Neural cell (in vitro differentiated cells): ENCODE measurements around the gene CACNA2D2. TPM values are rescaled to one million over a fixed set of nuclear protein-coding genes. Genes with fewer than 3 reads are reported as not detected.

ENCODE experiments used
- H2AFZ ChIP-seq: fragments of 200-600, 300-800 bp; sonication (generic), shearing (Covaris generic); 2 replicates; pipeline ENCODE4 v1.6.0; 2014; ENCODE audit warnings: low read depth, mild to moderate bottlenecking, antibody characterized with exemption, low read length, moderate library complexity
- H3F3A ChIP-seq: fragments of 200-600 bp; shearing (Covaris generic); 2 replicates; pipeline ENCODE4 v1.6.1; 2016; ENCODE audit warnings: mild to moderate bottlenecking, moderate library complexity, mixed read lengths, antibody characterized with exemption, low read length; ENCODE audit not compliant: insufficient read depth, poor library complexity, severe bottlenecking
- H3K27ac ChIP-seq: fragments of 200-600, 300-800 bp; sonication (generic), shearing (Covaris generic); 2 replicates; pipeline ENCODE4 v1.5.1; 2014; ENCODE audit warnings: mild to moderate bottlenecking, low read length, moderate library complexity
- H3K27me3 ChIP-seq: fragments of 300-800, 200-600 bp; sonication (generic), shearing (Covaris generic); 2 replicates; pipeline ENCODE4 v1.6.0; 2014; ENCODE audit warnings: mild to moderate bottlenecking, low read depth, low read length, moderate library complexity; ENCODE audit not compliant: insufficient read depth
- H3K36me3 ChIP-seq: fragments of 300-800, 200-600 bp; sonication (generic), shearing (Covaris generic); 2 replicates; pipeline ENCODE4 v1.5.1; 2014; ENCODE audit warnings: mild to moderate bottlenecking, antibody characterized with exemption, low read length, moderate library complexity; ENCODE audit not compliant: insufficient read depth
- H3K4me2 ChIP-seq: fragments of 300-800, 200-600 bp; sonication (generic), shearing (Covaris generic); 2 replicates; pipeline ENCODE4 v1.6.0; 2014; ENCODE audit warnings: mild to moderate bottlenecking, low read length
- H3K4me3 ChIP-seq: fragments of 300-800, 200-600 bp; sonication (generic), shearing (Covaris generic); 2 replicates; pipeline ENCODE4 v1.5.1; 2014; ENCODE audit warnings: mild to moderate bottlenecking, low read length, moderate library complexity
- H3K79me2 ChIP-seq: fragments of 200-600 bp; shearing (Covaris generic); replicated peaks from 2 replicates; pipeline ENCODE4 v1.6.0; 2014; ENCODE audit warnings: mild to moderate bottlenecking, low read length, moderate library complexity; ENCODE audit not compliant: insufficient read depth
- H3K9ac ChIP-seq: fragments of 300-800, 200-600 bp; sonication (generic), shearing (Covaris generic); 2 replicates; pipeline ENCODE4 v1.6.1; 2016; ENCODE audit warnings: mild to moderate bottlenecking, low read length, mixed read lengths
- H3K9me2 ChIP-seq: fragments of 200-600 bp; shearing (Covaris generic); 2 replicates; pipeline ENCODE4 v1.6.1; 2016; ENCODE audit warnings: mild to moderate bottlenecking, low read length, mixed read lengths; ENCODE audit not compliant: insufficient read depth
- H3K9me3 ChIP-seq: fragments of 200-600, 300-800 bp; sonication (generic), shearing (Covaris generic); 2 replicates; pipeline ENCODE4 v1.6.1; 2016; ENCODE audit warnings: mild to moderate bottlenecking, mixed run types, low read length, moderate library complexity, mixed read lengths
- H4K20me1 ChIP-seq: fragments of 200-600 bp; shearing (Covaris generic); 2 replicates; pipeline ENCODE4 v1.6.1; 2016; ENCODE audit warnings: mild to moderate bottlenecking, mixed run types; ENCODE audit not compliant: insufficient read depth
- CTCF ChIP-seq: fragments of 450-650 bp; IDR thresholded peaks from 2 replicates; pipeline ENCODE4 v1.5.1; 2014; ENCODE audit warnings: antibody characterized with exemption, mild to moderate bottlenecking, moderate library complexity; ENCODE audit not compliant: poor library complexity, severe bottlenecking
- EP300 ChIP-seq: fragments of 450-650 bp; conservative IDR thresholded peaks from 2 replicates; pipeline ENCODE4 v1.6.1; 2014; ENCODE audit warnings: antibody characterized with exemption, mild to moderate bottlenecking, moderate library complexity; ENCODE audit not compliant: poor library complexity, severe bottlenecking
- EZH2 ChIP-seq: fragments of 200-600, 300-800 bp; shearing (Covaris generic), sonication (generic); IDR thresholded peaks from 2 replicates; pipeline ENCODE4 v1.6.1; 2014; ENCODE audit warnings: antibody characterized with exemption, low read length, borderline replicate concordance, mild to moderate bottlenecking; ENCODE audit not compliant: insufficient read depth, poor library complexity, severe bottlenecking
- MXI1 ChIP-seq: fragments of 450-650 bp; conservative IDR thresholded peaks from 2 replicates; pipeline ENCODE4 v1.6.1; 2014; ENCODE audit warnings: antibody characterized with exemption, mild to moderate bottlenecking; ENCODE audit not compliant: poor library complexity, severe bottlenecking
- POLR2AphosphoS5 ChIP-seq: IDR thresholded peaks from 2 replicates; pipeline ENCODE4 v1.6.1; 2012
- RAD21 ChIP-seq: fragments of 450-650 bp; conservative IDR thresholded peaks from 2 replicates; pipeline ENCODE4 v1.6.1; 2014; ENCODE audit warnings: antibody characterized with exemption, mild to moderate bottlenecking, moderate library complexity
- REST ChIP-seq: IDR thresholded peaks from 2 replicates; pipeline ENCODE4 v1.6.1; 2012; ENCODE audit warnings: borderline replicate concordance
- SMC3 ChIP-seq: fragments of 450-650 bp; conservative IDR thresholded peaks from 2 replicates; pipeline ENCODE4 v1.6.1; 2014; ENCODE audit warnings: antibody characterized with exemption, mild to moderate bottlenecking, moderate library complexity; ENCODE audit not compliant: poor library complexity
- TAF1 ChIP-seq: IDR thresholded peaks from 2 replicates; pipeline ENCODE4 v1.6.1; 2012; ENCODE audit warnings: low read depth
- polyA plus RNA-seq: library from polyadenylated mRNA; depleted of rRNA; stranded (reverse); fragments of >200 nt; gene quantifications from 2 replicates; pipeline ENCODE4 v1.2.3, GENCODE V29; 2014

Gene CACNA2D2
- polyA plus RNA-seq, 1 donor from 2014 or later: 7.8 TPM

DNA sequence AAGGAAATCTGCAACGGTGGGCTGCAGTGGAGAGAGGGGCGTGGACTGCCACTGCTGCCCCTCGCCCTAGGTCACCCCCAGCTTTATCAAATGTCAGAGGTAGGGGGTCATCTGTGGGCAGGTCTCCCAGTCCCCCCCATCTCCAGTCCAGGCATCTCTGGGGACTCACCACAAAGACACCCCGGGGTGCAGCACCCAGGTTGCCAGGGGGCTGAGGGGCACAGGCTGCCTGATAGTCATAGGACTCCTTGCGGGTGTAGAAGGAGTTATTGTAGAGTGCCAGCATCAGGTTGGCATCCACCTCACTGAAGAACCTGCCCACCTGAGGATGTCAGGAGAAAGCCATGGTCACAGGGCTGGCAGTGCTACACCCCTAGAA lies 137.6 kb downstream of the CACNA2D2 start:
- Histone ChIP-seq H3K79me2 (no peaks in the 10 kb centered on the region), H3K27me3 (no peaks in the 10 kb centered on the region), H2AFZ (no peak overlapping the region), H3K4me2 (no peak overlapping the region), H3K27ac (no peak overlapping the region), H3K9me2 (no peaks in the 10 kb centered on the region), H3F3A (no peaks in the 10 kb centered on the region), H4K20me1 (no peaks in the 10 kb centered on the region), H3K36me3 (peaks cover 7% of the 10 kb centered on the region), H3K4me3 (no peak overlapping the region), H3K9me3 (no peaks in the 10 kb centered on the region), H3K9ac (no peak overlapping the region)
- TF ChIP-seq EZH2 (no peak), CTCF (no peak), POLR2AphosphoS5 (no peak), REST (no peak), RAD21 (no peak), MXI1 (no peak), SMC3 (no peak), EP300 (no peak), TAF1 (no peak)

DNA sequence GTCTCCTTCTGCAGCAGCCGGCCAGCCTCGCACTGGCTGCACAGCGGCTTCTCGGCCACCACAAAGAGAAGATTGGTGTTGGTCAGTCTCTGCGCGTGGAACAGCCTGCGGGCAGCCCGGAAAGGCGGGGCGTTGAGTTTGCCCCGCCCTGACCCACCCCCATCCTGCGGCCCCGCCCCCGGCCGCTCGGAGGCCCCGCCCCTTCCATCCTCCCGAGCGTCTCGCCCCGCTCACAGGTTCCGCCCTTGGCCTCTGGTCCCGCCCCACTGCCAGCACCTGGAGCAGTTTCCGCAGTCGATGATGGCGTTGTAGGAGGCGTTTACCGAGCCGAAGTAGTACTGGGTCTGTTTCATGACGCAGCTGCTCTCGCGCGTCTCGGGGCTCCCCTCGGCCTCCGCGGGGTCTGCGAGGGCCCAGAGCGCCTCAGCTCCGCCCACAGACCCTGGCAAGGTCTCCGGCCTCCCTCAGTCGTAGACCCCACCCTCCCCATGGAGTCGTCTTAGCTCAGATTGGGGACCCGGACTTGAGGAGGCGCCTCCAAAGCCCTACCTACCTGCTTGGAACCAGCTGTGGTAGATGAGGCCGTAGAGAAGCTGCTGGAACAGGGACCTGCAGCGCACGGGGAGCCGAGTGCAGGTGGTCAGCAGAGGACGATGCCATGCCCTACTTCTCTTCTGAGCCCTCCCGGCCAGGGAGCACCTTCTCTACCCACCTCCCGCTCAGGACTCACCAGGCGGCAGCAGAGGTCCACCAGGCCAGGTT lies 138.2 kb downstream of the CACNA2D2 start:
- Histone ChIP-seq H3K79me2 (no peaks in the 10 kb centered on the region), H3F3A (no peaks in the 10 kb centered on the region), H4K20me1 (no peaks in the 10 kb centered on the region), H3K36me3 (peaks cover 7% of the 10 kb centered on the region), H3K4me2 (no peak overlapping the region), H3K9me2 (no peaks in the 10 kb centered on the region), H3K9ac (no peak overlapping the region), H3K27me3 (no peaks in the 10 kb centered on the region), H2AFZ (no peak overlapping the region), H3K9me3 (no peaks in the 10 kb centered on the region), H3K27ac (no peak overlapping the region), H3K4me3 (no peak overlapping the region)
- TF ChIP-seq RAD21: peak; percentile 18
- peak; percentile 12 for TF ChIP-seq CTCF
- TF ChIP-seq EP300: no peak
